ENCODE results near the gene TXLNA. TPM values are rescaled to one million over a fixed set of nuclear protein-coding genes. Genes with fewer than 3 reads are reported as not detected.

TXLNA gene
- total and polyA plus RNA-seq, 2 donors, result 33.0 to 42.8 TPM

- Histone ChIP-seq H3K4me3 (ENCODE audit: low read depth, low read length) (no peak overlapping the region), H3K4me1 (ENCODE audit: insufficient read depth) (no peaks in the 10 kb centered on the region), H3K36me3 (ENCODE audit: insufficient read depth) (peaks cover 10% of the 10 kb centered on the region), H3K27ac (ENCODE audit: low read depth) (no peak overlapping the region)
- DNase-seq (ENCODE audit: extremely low spot score), result no peak
- WGBS, result 87% methylated on average over 8 of the region's 8 CpGs
Measured at GRCh38 chr1:32232558-32233304, 53.3 kb downstream of the TXLNA start.

DNA sequence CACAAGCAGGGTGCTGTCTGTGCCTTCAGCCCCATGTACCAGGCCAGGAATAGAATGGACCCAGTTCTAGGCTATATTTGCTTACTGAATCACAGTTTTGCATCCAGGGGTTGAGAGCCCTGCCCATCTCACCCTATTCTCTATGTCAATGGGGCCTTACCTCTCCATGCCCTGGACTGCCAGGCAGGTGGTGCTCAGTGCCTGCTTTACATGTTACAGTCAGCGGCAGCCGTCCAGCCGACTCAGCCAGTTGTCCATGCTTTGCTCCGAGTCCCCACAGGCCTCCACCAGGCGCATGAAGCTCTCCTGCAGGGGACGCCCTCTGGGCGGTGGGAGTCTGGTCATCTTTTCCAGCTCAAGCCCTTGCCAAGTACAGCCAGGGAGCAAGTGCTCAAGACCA, 55.3 kb downstream of the TXLNA start:
- no peaks in the 10 kb centered on the region for H3K4me1 ChIP-seq (ENCODE audit: insufficient read depth)
- H3K4me3 ChIP-seq (ENCODE audit: low read depth, low read length), result no peak overlapping the region
- WGBS, result 83% methylated on average over 7 of the region's 7 CpGs
- H3K36me3 ChIP-seq (ENCODE audit: insufficient read depth), result peaks cover 2% of the 10 kb centered on the region
- H3K27ac ChIP-seq (ENCODE audit: low read depth), result no peak overlapping the region
- no peak for DNase-seq (ENCODE audit: extremely low spot score)

- no peaks in the 10 kb centered on the region for H3K4me1 ChIP-seq (ENCODE audit: insufficient read depth)
- no peak for DNase-seq (ENCODE audit: extremely low spot score)
- H3K27ac ChIP-seq (ENCODE audit: low read depth), result no peak overlapping the region
- no peak overlapping the region for H3K4me3 ChIP-seq (ENCODE audit: low read depth, low read length)
- WGBS, result 65% methylated on average over 4 of the region's 4 CpGs
- no peaks in the 10 kb centered on the region for H3K36me3 ChIP-seq (ENCODE audit: insufficient read depth)
Measured at GRCh38 chr1:32239337-32239736, 59.9 kb downstream of the TXLNA start.

- DNase-seq (ENCODE audit: extremely low spot score), result no peak
- Histone ChIP-seq H3K4me3 (ENCODE audit: low read depth, low read length) (no peak overlapping the region), H3K36me3 (ENCODE audit: insufficient read depth) (no peaks in the 10 kb centered on the region), H3K27ac (ENCODE audit: low read depth) (no peak overlapping the region), H3K4me1 (ENCODE audit: insufficient read depth) (no peaks in the 10 kb centered on the region)
- WGBS, result 56% methylated on average over 20 of the region's 20 CpGs
Measured at GRCh38 chr1:32239790-32240139, 60.3 kb downstream of the TXLNA start.

DNA sequence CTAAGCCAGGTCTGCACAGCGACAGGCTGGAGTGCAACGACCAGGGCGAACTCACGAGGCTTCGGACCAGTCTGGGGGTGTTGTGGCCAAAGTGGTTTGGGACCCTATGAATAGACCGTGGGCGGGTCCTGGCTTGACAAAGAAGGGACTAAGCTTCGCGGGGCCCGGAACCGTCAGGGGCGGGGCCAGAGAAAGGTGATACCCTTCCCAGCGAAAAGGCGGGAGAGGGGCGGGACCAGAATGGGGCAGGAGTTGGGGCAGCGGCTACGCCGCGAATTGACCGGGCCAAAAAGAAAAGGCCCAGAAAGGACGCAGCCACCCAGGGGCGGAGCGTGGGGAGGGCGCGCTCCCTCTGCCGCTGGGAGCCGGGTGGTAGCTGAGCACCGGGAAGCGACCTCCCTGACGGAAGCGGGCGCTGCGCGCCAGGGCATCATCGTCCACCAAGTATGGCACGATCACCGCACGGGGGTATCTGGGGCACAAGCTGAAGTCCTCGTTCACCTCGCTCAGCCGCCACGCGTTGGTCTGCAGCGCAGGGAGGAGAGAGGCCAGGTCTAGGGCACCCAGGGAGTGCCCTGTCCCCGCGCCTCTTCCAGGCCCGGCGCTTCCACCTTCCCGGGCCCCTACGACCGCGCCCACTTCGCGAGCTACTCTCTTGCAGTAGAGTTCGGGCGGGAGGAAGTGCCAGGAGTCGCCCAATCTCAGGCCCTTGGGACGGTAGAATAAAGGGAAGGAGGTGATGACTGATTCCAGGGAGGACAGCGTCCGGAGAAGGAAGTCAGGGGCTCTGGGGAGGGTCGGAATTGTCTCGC, 60.9 kb downstream of the TXLNA start:
- WGBS, result 2% methylated on average over 62 of the region's 62 CpGs
- DNase-seq (ENCODE audit: extremely low spot score), result no peak
- Histone ChIP-seq H3K4me1 (ENCODE audit: insufficient read depth) (no peaks in the 10 kb centered on the region), H3K4me3 (ENCODE audit: low read depth, low read length) (peak overlapping the region; percentile 53), H3K27ac (ENCODE audit: low read depth) (peak overlapping the region; percentile 40), H3K36me3 (ENCODE audit: insufficient read depth) (no peaks in the 10 kb centered on the region)

DNA sequence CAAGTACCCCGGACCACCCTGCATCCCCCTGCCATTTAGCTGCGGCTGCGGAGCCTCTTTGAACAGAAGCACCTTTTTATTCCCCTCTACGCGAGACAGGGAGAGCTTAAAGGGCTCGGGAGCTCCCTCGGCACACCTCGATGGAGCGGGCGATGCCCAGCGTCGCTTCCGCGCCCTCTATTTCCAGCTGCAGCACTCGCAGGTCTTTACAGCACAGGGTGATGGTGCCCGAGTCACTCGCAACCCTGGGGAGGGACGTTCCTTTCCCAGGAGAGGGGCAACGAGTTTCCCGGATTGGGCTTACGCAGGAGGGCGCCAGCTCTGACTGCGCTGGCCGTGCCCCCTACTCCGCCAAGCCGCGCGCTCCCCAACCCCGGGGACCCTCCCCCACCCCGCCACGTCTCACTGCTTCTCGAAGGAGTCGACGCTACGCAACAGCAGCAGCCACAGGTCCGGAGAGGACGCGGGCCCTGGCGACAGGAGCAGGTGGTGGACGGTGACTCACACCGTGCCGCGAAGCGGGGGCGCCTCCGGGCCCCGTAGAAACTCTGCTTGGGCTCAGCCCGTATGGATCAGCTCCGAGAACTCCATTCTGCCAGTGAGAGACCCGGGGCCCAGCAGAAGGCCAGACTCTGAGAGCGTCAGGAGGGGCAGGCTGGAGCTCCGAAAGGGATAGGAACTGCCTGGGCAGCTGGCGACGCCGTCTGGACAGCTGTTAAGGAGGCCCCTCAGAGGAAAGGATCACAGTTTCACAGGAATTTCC, 61.7 kb downstream of the TXLNA start:
- Histone ChIP-seq H3K4me1 (ENCODE audit: insufficient read depth) (no peaks in the 10 kb centered on the region), H3K36me3 (ENCODE audit: insufficient read depth) (no peaks in the 10 kb centered on the region), H3K4me3 (ENCODE audit: low read depth, low read length) (peak overlapping the region; percentile 53), H3K27ac (ENCODE audit: low read depth) (peak overlapping the region; percentile 40)
- WGBS, result under 1% methylated on average over 55 of the region's 55 CpGs
- DNase-seq (ENCODE audit: extremely low spot score), result no peak

GRCh38 chr1:32242341-32242851, 62.9 kb downstream of the TXLNA start:
- no peak overlapping the region for H3K4me3 ChIP-seq (ENCODE audit: low read depth, low read length)
- no peak overlapping the region for H3K27ac ChIP-seq (ENCODE audit: low read depth)
- no peaks in the 10 kb centered on the region for H3K36me3 ChIP-seq (ENCODE audit: insufficient read depth)
- H3K4me1 ChIP-seq (ENCODE audit: insufficient read depth), result no peaks in the 10 kb centered on the region
- WGBS, result 34% methylated on average over 7 of the region's 7 CpGs
- no peak for DNase-seq (ENCODE audit: extremely low spot score)

DNA sequence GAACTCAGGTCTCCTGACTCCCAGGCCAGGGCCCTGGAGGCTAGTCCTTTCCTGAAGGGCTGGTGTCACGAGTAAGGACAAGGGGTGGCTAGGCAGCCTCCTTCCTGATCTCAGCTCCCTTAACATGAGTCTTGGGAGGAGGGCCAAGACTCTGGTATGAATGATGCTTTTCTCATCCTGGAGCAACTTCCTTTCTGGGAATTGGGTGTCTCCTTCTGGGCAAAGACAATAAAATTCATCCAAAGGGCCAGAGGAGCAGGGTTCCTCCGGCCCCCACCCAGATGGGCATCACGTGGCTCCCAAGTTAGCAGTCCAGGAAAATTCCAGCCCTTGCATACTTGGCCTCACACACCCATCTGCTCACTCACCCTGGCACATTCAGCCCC, 67.4 kb downstream of the TXLNA start, which contains the start of gene FAM167B:
Gene FAM167B (plus strand): TSS at position 335 of the 386 bp plus-strand sequence. CDS start 200 bp downstream, outside the sequence.
- DNase-seq (ENCODE audit: extremely low spot score), result no peak
- 22% methylated on average over 3 of the region's 3 CpGs for WGBS
- Histone ChIP-seq H3K4me1 (ENCODE audit: insufficient read depth) (no peaks in the 10 kb centered on the region), H3K36me3 (ENCODE audit: insufficient read depth) (no peaks in the 10 kb centered on the region), H3K27ac (ENCODE audit: low read depth) (peak within 1 kb of the TSS; percentile 54), H3K4me3 (ENCODE audit: low read depth, low read length) (no peak within 1 kb of the TSS)

GRCh38 chr1:32247452-32247851, 68.0 kb downstream of the TXLNA start:
- no peak for DNase-seq (ENCODE audit: extremely low spot score)
- 65% methylated on average over 12 of the region's 12 CpGs for WGBS
- Histone ChIP-seq H3K4me1 (ENCODE audit: insufficient read depth) (no peaks in the 10 kb centered on the region), H3K36me3 (ENCODE audit: insufficient read depth) (no peaks in the 10 kb centered on the region), H3K4me3 (ENCODE audit: low read depth, low read length) (no peak overlapping the region), H3K27ac (ENCODE audit: low read depth) (peak overlapping the region; percentile 54)

Other genes with a start within 250 kb of the TXLNA start
- gene PTP4A2, start 241.3 kb upstream of the TXLNA start, total RNA-seq, result 462 TPM
- gene PTP4A2, start 241.3 kb upstream of the TXLNA start, polyA plus RNA-seq, result 118 TPM
- gene KHDRBS1, start 165.8 kb upstream of the TXLNA start, total RNA-seq, result 84.8 TPM
- 85.0 TPM for gene KHDRBS1, start 165.8 kb upstream of the TXLNA start, polyA plus RNA-seq
- gene TMEM39B, start 106.7 kb upstream of the TXLNA start, total RNA-seq, result 4.2 TPM
- 16.0 TPM for gene TMEM39B, start 106.7 kb upstream of the TXLNA start, polyA plus RNA-seq
- gene KPNA6, start 71.6 kb upstream of the TXLNA start, total RNA-seq, result 27.8 TPM
- gene KPNA6, start 71.6 kb upstream of the TXLNA start, polyA plus RNA-seq, result 17.1 TPM
- 17.3 TPM for gene CCDC28B, start 20.9 kb downstream of the TXLNA start, total RNA-seq
- 16.4 TPM for gene CCDC28B, start 20.9 kb downstream of the TXLNA start, polyA plus RNA-seq
- gene IQCC, start 26.0 kb downstream of the TXLNA start, total RNA-seq, result 3.2 TPM
- 1.8 TPM for gene IQCC, start 26.0 kb downstream of the TXLNA start, polyA plus RNA-seq
- gene DCDC2B, start 29.4 kb downstream of the TXLNA start, total RNA-seq, result not detected
- gene DCDC2B, start 29.4 kb downstream of the TXLNA start, polyA plus RNA-seq, result not detected
- 16.1 TPM for gene TMEM234, start 42.7 kb downstream of the TXLNA start, total RNA-seq
- 12.5 TPM for gene TMEM234, start 42.7 kb downstream of the TXLNA start, polyA plus RNA-seq
- 102 TPM for gene EIF3I, start 42.7 kb downstream of the TXLNA start, total RNA-seq
- 177 TPM for gene EIF3I, start 42.7 kb downstream of the TXLNA start, polyA plus RNA-seq
- 2.5 TPM for gene FAM167B, start 67.5 kb downstream of the TXLNA start, total RNA-seq
- gene FAM167B, start 67.5 kb downstream of the TXLNA start, polyA plus RNA-seq, result 8.2 TPM
- gene LCK, start 71.6 kb downstream of the TXLNA start, total RNA-seq, result 0.90 TPM
- 2.1 TPM for gene LCK, start 71.6 kb downstream of the TXLNA start, polyA plus RNA-seq
- gene HDAC1, start 112.4 kb downstream of the TXLNA start, total RNA-seq, result 59.7 TPM
- 73.6 TPM for gene HDAC1, start 112.4 kb downstream of the TXLNA start, polyA plus RNA-seq
- 27.9 TPM for gene MARCKSL1, start 156.6 kb downstream of the TXLNA start, total RNA-seq
- gene MARCKSL1, start 156.6 kb downstream of the TXLNA start, polyA plus RNA-seq, result 28.5 TPM
- 3.2 TPM for gene FAM229A, start 182.8 kb downstream of the TXLNA start, total RNA-seq
- 7.3 TPM for gene FAM229A, start 182.8 kb downstream of the TXLNA start, polyA plus RNA-seq
- 0.79 TPM for gene TSSK3, start 182.9 kb downstream of the TXLNA start, total RNA-seq
- 0.73 TPM for gene TSSK3, start 182.9 kb downstream of the TXLNA start, polyA plus RNA-seq
- 53.3 TPM for gene BSDC1, start 214.8 kb downstream of the TXLNA start, total RNA-seq
- gene BSDC1, start 214.8 kb downstream of the TXLNA start, polyA plus RNA-seq, result 50.4 TPM